ENCODE data around the gene ESRRA. TPM values are rescaled to one million over a fixed set of nuclear protein-coding genes. Genes with fewer than 3 reads are reported as not detected.

Gene ESRRA
- total and polyA plus RNA-seq, 9 of the 15 experiments (the other 6 are each of a cell fraction or from before 2014, with no cell fraction given): 0.27 to 89.7 (median 23.7) TPM

DNA sequence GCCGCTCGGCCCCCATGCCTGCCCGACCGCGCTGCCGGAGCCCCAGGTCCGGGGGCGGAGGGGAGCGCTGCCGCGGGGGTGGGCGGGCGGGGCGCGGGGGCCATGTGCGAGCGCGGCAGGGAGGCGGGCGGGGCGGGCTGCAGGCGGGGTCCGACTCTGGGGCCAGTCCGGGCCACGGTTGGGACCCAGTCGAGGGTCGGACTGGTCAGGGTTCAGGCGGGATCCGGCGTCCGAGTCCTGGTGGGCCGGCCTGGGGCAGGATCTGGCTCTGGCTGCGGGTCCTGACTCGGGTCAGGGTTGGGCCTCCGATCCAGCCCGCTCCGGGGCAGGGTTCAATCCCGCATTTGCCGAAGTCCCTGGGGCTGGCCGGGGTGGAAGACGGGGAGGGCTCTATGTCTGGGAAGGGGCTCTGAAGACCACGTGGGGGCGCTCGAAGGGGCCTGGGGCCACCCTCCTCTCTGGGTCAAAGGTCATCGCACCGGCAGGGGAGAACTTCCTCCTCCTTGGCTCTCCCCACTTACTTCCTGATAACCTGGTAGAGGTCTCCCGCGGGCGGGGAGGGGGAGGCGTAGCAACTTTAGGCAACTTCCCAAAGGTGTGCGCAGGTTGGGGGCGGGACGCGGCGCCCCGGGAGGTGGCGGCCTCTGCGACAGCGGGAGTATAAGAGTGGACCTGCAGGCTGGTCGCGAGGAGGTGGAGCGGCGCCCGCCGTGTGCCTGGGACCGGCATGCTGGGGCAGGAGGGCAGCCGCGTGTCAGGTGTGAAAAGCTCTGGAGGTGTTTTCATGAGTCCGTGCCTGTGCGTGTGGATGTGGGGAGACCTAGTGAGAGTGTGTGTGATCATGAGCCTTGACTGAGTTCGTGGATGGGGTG, 603 bp downstream of the ESRRA start (continued):
- TF ChIP-seq SAP30 (IDR thresholded peaks at IDR 0.05; ENCODE audit: borderline replicate concordance, insufficient read depth, low read depth, low read length, poor library complexity, severe bottlenecking) (peak; percentile 56), ZBED1 (IDR thresholded peaks at IDR 0.05) (0 out of 2 replicates have a peak, but pooled peaks have one; percentile 19), MAZ (CRISPR knock-in tag; conservative IDR thresholded peaks at IDR 0.05 in 1 of 2, IDR thresholded peaks at IDR 0.05 in 1 of 2) (peak; percentile 88 to 95), KAT7 (CRISPR knock-in tag; IDR thresholded peaks at IDR 0.05; ENCODE audit: borderline replicate concordance) (peak; percentile 87; the same call in 1 of the 2 replicates), RBM39 (optimal IDR thresholded peaks at IDR 0.05; ENCODE audit: low read depth, low read length) (no peak), GABPB1 (CRISPR knock-in tag; IDR thresholded peaks at IDR 0.05) (peak; percentile 66), POLR2G (IDR thresholded peaks at IDR 0.05; ENCODE audit: low read depth, low read length) (peak; percentile 89), SIN3B (IDR thresholded peaks at IDR 0.05; ENCODE audit: low read depth) (peak; percentile 17; the same call in 1 of the 2 replicates), SMAD4 (CRISPR knock-in tag; conservative IDR thresholded peaks at IDR 0.05) (peak; percentile 67), PURB (CRISPR knock-in tag; IDR thresholded peaks at IDR 0.05; ENCODE audit: low read depth) (no peak), HDAC1 (IDR thresholded peaks at IDR 0.05) (peak in 1 of 2 experiments; percentile 76; a peak in 2 of 4 replicates)
- TF ChIP-seq, protein P1, sequence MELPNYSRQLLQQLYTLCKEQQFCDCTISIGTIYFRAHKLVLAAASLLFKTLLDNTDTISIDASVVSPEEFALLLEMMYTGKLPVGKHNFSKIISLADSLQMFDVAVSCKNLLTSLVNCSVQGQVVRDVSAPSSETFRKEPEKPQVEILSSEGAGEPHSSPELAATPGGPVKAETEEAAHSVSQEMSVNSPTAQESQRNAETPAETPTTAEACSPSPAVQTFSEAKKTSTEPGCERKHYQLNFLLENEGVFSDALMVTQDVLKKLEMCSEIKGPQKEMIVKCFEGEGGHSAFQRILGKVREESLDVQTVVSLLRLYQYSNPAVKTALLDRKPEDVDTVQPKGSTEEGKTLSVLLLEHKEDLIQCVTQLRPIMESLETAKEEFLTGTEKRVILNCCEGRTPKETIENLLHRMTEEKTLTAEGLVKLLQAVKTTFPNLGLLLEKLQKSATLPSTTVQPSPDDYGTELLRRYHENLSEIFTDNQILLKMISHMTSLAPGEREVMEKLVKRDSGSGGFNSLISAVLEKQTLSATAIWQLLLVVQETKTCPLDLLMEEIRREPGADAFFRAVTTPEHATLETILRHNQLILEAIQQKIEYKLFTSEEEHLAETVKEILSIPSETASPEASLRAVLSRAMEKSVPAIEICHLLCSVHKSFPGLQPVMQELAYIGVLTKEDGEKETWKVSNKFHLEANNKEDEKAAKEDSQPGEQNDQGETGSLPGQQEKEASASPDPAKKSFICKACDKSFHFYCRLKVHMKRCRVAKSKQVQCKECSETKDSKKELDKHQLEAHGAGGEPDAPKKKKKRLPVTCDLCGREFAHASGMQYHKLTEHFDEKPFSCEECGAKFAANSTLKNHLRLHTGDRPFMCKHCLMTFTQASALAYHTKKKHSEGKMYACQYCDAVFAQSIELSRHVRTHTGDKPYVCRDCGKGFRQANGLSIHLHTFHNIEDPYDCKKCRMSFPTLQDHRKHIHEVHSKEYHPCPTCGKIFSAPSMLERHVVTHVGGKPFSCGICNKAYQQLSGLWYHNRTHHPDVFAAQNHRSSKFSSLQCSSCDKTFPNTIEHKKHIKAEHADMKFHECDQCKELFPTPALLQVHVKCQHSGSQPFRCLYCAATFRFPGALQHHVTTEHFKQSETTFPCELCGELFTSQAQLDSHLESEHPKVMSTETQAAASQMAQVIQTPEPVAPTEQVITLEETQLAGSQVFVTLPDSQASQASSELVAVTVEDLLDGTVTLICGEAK (IDR thresholded peaks at IDR 0.05): peak; percentile 60; the same call in 1 of the 2 replicates
- TF ChIP-seq, protein P1 (CRISPR knock-in tag; IDR thresholded peaks at IDR 0.05): no peak
- TF ChIP-seq, protein P2, sequence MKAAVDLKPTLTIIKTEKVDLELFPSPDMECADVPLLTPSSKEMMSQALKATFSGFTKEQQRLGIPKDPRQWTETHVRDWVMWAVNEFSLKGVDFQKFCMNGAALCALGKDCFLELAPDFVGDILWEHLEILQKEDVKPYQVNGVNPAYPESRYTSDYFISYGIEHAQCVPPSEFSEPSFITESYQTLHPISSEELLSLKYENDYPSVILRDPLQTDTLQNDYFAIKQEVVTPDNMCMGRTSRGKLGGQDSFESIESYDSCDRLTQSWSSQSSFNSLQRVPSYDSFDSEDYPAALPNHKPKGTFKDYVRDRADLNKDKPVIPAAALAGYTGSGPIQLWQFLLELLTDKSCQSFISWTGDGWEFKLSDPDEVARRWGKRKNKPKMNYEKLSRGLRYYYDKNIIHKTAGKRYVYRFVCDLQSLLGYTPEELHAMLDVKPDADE (conservative IDR thresholded peaks at IDR 0.05; ENCODE audit: control insufficient read depth, low read depth, low read length): peak; percentile 74
